Right cardiac atrium (tissue), 5 donors: ENCODE results near the gene FERMT2. TPM values are rescaled to one million over a fixed set of nuclear protein-coding genes. Genes with fewer than 3 reads are reported as not detected.

Experiments
- ATAC-seq, 2 donors: fragments of 200-7000 bp; cut with Tn5 transposase; one replicate each; pipeline versions ENCODE4 v1.8.0 to v1.9.1; 2020; ENCODE audit warnings: moderate library complexity in 2 of 2, mild to moderate bottlenecking in 1 of 2
- DNase-seq, 3 donors: peaks; one replicate each; pipeline ENCODE4 v3.0.0-alpha.2; 2020
- H3K27ac ChIP-seq: one replicate; pipeline ENCODE4 v1.5.1; 2013; ENCODE audit warnings: mild to moderate bottlenecking, low read length, control low read depth, moderate library complexity
- H3K27me3 ChIP-seq: one replicate; pipeline ENCODE4 v1.6.1; 2013; ENCODE audit not compliant: control insufficient read depth, insufficient read depth
- H3K4me1 ChIP-seq: one replicate; pipeline ENCODE4 v1.6.1; 2013; ENCODE audit warnings: low read length; ENCODE audit not compliant: control insufficient read depth, insufficient read depth
- H3K4me3 ChIP-seq: one replicate; pipeline ENCODE4 v1.5.1; 2013; ENCODE audit warnings: low read length, control low read depth
- H3K9me3 ChIP-seq: one replicate; pipeline ENCODE4 v1.6.1; 2013; ENCODE audit warnings: low read length; ENCODE audit not compliant: control insufficient read depth
- WGBS: extraction: QIAGEN DNeasy Blood & Tissue Kit; methylation state at CpG from one replicate; pipeline ENCODE4 v1.1.7; 2013; 5-methylcytosine and 5-hydroxymethylcytosine counted together
- intact Hi-C, 4 donors: fragments of 100-400 bp; cut with DNase I; formaldehyde crosslinking; loops; one replicate each; pipeline versions ENCODE4 v1.11.0 to v1.14.0; 2022 to 2023
- polyA plus RNA-seq: library from polyadenylated mRNA; stranded (reverse); fragments of 200-250 nt; gene quantifications from one replicate; pipeline ENCODE4 v1.2.3, GENCODE V29; 2013
- total RNA-seq, 4 donors: library from RNA; stranded (reverse); fragmentation: NEBNext Ultra II Directional; extraction: Animal tissue kit (Norgen Biotek cat#: 25700); gene quantifications; one replicate each; pipeline ENCODE4 v1.2.1, GENCODE V29; 2021
- donor health status: healthy with polysubstance abuse.
- donor health status: DM: no; HTN: yes; CAD: no.
- donor health status: DM: no; HTN: no; CAD: no.
- donor health status: DM: no; HTN: yes; CAD: no; lungs with severe emphysema.
- donor health status: DM: yes; HTN: yes; CAD: no.

The FERMT2 gene
- total and polyA plus RNA-seq, 5 donors: 48.8 to 180 (median 111) TPM

DNA sequence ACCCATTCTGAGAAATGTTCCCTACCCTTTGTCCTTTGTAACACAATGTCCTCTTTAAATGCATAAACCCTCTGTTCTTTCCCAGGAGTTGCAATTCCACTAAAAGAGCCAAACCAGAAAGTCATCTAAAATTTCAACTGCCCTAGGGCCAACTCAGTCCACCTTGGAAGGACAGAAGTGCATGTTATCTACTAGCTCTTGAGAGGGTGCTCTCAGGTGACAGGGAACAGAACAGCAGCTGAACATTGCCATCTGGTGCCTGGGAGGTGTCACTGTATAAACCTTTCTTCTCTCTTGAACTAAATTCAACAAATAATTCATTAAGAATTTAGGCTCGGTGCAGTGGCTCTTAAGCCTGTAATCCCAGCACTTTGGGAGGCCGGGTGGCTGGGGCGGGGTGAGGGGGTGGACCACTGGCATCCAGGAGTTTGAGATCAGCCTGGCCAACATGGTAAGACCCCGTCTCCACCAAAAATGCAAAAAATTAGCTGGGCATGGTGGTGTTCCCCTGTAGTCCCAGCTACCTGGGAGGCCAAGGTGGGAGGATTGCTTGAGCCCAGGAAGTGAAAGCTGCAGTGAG is 10.3 kb upstream of the FERMT2 start:
- 71% methylated on average over 4 of the region's 4 CpGs for WGBS
- Histone ChIP-seq H3K27ac (peak overlapping the region; percentile 12), H3K27me3 (no peaks in the 10 kb centered on the region)

DNA sequence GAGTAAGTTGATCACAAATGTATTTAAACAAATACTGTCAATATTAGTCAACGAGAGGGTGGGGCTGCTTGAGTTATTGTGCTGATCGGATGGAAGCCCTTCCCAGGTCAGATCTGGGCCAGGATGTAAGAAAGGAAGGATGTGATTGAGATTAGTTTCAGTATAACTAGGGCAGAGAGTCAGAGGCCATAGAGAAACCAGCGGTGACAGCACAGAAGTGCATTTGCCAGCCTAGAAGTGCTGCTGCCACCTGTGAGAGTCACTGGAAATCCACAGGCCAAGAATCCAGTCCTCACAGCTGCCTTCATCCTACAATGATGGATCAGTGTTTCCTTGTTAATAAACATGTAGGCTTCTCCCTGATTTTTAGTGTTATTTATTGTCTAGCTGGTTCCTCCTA is 9.8 kb upstream of the FERMT2 start:
- H3K4me1 ChIP-seq: no peaks in the 10 kb centered on the region
- H3K9me3 ChIP-seq: no peaks in the 10 kb centered on the region
- WGBS: 52% methylated on average over 3 of the region's 3 CpGs
- DNase-seq (no peak), ATAC-seq (peak; percentile 77 to 93)
- no peak overlapping the region for H3K4me3 ChIP-seq
- intact Hi-C loops: loop anchor here (2.0 to 10.0 kb wide), 3 partner anchors 84 to 138 kb away; no protein-coding TSS in a partner anchor
- H3K27ac ChIP-seq: peak overlapping the region; percentile 12
- no peaks in the 10 kb centered on the region for H3K27me3 ChIP-seq

More for the DNA sequence above, 10.3 kb upstream of the FERMT2 start:
- DNase-seq: peak; percentile 30 to 52 (median 51)
- Histone ChIP-seq H3K4me3 (no peak overlapping the region), H3K9me3 (no peaks in the 10 kb centered on the region), H3K4me1 (no peaks in the 10 kb centered on the region)
- peak; percentile 87 to 92 for ATAC-seq
- intact Hi-C loops: loop anchor here (2.0 to 10.0 kb wide), 3 partner anchors 84 to 139 kb away; no protein-coding TSS in a partner anchor

DNA sequence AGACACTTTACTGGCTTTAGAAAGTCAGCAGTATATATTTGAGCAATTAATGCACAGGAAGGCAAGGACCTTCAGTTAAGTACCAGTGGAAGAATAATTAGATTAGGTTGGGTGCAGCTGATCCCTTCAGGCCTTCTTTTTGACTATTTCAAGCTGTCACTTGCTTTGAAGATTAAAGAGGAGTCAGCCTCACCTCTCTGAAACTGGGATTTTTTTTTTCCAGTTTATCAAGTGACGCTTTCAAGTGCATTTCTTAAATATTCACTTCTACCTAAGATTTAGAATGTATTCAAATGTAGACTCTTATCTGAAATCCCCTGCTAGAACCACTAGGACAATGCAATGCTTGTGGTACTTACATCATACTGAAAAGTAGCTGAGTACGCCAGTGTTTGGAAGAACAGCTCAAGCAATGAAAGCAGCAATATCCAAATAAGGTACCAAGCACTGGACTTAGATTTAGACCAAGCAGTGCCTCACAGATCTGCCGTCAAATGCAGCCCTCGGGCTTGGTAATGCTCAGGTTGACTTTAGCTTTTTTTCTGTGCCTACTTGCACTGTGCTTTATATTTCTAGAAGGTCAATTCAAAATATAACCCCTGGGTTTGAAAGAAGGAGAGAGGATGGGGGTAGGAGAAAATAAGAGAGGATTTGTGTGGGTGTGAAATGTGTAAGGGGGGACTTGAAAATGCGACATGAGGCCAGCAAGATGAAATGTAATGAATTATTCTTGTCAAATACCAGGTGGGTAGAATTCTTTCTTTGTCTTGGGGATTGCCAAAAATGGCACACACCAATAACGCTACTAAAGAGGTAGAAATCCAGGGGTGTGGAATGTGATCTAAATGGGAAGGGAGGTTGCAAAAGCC is 3.7 kb upstream of the FERMT2 start:
- intact Hi-C loops: no loop called here
- Histone ChIP-seq H3K27me3 (no peaks in the 10 kb centered on the region), H3K27ac (no peak overlapping the region), H3K9me3 (no peaks in the 10 kb centered on the region), H3K4me3 (no peak overlapping the region), H3K4me1 (no peaks in the 10 kb centered on the region)
- DNase-seq (no peak), ATAC-seq (no peak)
- WGBS: 59% methylated on average over 6 of the region's 6 CpGs

DNA sequence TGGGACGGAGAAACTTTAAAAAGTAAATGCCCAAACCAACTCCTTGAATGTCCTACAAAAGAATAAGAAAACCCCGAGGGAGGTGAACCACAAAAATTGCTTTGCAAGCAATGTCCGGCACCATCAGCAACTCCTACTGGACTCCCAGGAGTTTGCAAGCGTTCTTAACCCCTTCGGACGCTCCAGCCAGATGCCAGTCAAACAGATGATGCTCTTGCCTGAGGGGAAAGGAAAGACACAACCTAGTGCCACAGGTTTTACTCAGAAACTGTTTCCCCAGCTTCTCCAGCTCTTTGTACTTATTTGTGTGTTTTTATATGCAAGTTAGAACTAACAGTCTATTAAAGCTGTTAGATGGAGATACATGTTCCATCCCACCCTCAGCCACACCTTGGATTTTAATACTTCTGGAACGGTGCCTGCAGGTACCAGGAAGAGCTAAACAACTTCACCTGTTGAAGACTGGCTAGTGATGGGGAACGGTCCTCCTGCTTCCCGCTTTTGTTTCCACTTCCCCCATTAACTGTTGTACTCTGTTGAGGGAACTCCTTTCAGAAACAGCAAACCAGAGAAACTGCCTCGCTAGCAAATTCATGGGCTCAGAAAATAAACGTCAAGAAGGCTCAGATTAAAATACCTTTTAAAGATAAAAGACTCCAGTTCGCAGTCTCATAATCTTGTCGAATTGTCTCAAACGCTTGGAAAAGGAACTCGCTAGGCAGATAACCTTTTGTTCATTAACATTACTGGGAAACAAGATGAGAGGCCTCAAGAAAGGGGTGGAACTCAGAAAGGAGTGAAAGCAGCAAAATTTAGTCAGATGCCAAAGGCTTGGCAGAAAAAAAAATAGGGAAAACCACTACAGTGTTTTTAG is 1.1 kb upstream of the FERMT2 start:
- peak in 2 of 3 donors; percentile 56 to 68 for DNase-seq
- Histone ChIP-seq H3K4me1 (no peaks in the 10 kb centered on the region), H3K4me3 (peak overlapping the region; percentile 87), H3K9me3 (no peaks in the 10 kb centered on the region), H3K27ac (peak overlapping the region; percentile 98), H3K27me3 (no peaks in the 10 kb centered on the region)
- intact Hi-C loops: no loop called here
- WGBS: 3% methylated on average over 15 of the region's 15 CpGs
- ATAC-seq: peak; percentile 57 to 60

DNA sequence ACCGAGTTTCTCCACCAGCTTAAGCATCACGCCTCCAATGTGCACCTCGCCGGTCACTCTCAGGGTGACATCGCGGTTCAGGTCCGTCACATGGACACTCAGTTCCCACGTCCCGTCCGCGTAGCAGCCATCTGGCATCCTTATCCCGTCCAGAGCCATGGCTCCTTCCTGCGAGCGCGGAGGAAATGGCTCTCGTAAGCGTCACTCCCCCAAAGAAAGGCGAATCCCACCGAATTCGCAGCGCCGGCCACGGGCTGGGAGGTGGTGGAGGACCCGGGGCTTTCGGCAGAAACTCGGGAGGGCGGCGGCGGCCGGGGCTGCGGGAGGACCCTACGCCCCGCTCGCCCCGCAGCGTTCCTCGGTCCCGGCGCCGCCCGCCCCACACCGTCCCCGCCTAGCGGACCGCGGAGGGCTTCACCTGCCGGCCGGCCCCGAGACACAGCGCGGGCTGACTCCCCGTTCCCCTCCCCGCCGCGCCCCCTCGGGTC is 396 bp downstream of the FERMT2 start:
- WGBS: under 1% methylated on average over 56 of the region's 56 CpGs
- no peaks in the 10 kb centered on the region for H3K4me1 ChIP-seq
- intact Hi-C loops: no loop called here

DNA sequence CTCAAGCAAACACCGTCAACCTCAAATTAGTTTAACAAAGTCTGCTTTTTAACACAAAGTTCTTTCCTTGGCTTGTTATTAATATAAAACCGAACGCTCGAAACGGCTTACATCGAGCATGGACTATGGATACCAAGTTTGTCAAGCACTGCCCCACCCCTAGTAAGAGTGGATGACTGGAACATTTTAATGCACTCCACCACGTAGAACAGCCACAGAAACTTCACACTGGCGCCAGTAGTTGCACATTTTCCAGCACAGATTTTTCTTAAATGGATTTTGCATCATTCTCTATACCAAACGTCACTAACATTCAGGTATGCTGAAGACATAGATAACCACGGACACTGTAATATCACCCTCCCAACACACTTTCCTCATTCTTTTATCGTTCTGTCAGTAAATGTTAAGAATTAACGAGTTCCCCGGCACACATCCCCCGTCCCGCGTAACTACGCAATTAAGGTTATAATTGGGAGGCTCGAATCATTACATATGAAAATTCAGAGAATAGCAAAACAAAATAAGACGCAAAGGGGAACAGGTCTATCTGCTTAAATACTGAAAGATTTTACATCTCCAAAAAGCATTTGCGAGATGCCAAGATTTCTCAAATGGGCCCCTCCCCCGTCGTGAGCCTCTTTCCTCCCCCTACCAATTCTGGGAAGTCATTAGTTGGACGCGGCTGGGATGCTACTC is 990 bp downstream of the FERMT2 start:
- intact Hi-C loops: loop anchor here in 2 of 4 donors (10.0 kb wide), 2 partner anchors 55 to 65 kb away; no protein-coding TSS in a partner anchor
- Histone ChIP-seq H3K27me3 (no peaks in the 10 kb centered on the region), H3K27ac (peak overlapping the region; percentile 97), H3K4me3 (peak overlapping the region; percentile 87), H3K9me3 (no peaks in the 10 kb centered on the region), H3K4me1 (no peaks in the 10 kb centered on the region)
- 1% methylated on average over 24 of the region's 24 CpGs for WGBS
- ATAC-seq (peak; percentile 36 to 52), DNase-seq (no peak)

More for the DNA sequence above, 396 bp downstream of the FERMT2 start:
- DNase-seq (peak; percentile 54 to 85 (median 84)), ATAC-seq (peak; percentile 58 to 61)
- no peaks in the 10 kb centered on the region for H3K9me3 ChIP-seq
- H3K27me3 ChIP-seq: no peaks in the 10 kb centered on the region
- H3K27ac ChIP-seq: peak overlapping the region; percentile 97
- H3K4me3 ChIP-seq: peak overlapping the region; percentile 87

DNA sequence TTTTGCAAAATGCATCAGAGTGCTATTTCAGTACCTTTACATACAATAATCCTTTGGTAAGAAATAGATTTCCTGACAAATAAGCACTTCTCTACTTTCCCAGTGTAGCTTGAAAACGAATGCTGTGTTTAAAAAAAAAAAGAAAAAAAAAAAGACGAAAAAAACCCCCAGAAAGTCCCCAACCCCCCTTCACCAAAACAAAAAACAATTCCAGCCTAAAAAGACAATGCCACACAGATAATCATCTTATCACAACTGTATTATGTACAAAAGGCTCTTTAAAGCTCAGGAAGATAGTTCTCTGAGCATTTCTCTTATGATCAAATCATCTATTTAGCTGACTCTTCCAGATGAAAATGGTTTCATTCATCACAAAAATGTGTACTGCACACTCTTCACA is 1.6 kb downstream of the FERMT2 start:
- no peak for ATAC-seq
- peak overlapping the region; percentile 87 for H3K4me3 ChIP-seq
- H3K9me3 ChIP-seq: no peaks in the 10 kb centered on the region
- intact Hi-C loops: loop anchor here in 2 of 4 donors (10.0 kb wide), 2 partner anchors 54 to 64 kb away; no protein-coding TSS in a partner anchor
- no peaks in the 10 kb centered on the region for H3K27me3 ChIP-seq
- H3K27ac ChIP-seq: no peak overlapping the region
- no peak for DNase-seq
- 6% methylated on average over 2 of the region's 2 CpGs for WGBS
- H3K4me1 ChIP-seq: peaks cover 1% of the 10 kb centered on the region

DNA sequence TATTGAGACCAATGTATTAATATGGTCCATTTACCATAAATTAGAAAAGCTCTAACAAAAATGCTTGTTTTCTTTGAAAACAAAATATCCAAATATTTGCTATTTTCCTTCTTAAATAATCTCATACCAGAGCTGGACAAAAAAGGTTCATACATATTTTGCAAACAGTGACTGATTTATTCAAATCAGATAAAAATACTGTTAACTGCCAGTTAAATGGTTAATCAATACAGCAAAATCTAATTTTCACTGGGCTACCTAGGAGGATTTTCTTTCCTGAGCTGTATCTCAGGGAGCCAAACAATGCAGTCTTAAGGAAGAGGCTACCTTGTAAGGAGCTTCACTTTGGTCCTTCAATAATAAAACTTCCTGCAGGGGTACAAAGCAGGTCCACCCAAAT is 2.0 kb downstream of the FERMT2 start:
- DNase-seq (no peak), ATAC-seq (no peak)
- Histone ChIP-seq H3K9me3 (no peaks in the 10 kb centered on the region), H3K27me3 (no peaks in the 10 kb centered on the region), H3K4me1 (peaks cover 1% of the 10 kb centered on the region), H3K4me3 (peak overlapping the region; percentile 87), H3K27ac (no peak overlapping the region)
- intact Hi-C loops: loop anchor here in 2 of 4 donors (10.0 kb wide), 2 partner anchors 54 to 64 kb away; no protein-coding TSS in a partner anchor

DNA sequence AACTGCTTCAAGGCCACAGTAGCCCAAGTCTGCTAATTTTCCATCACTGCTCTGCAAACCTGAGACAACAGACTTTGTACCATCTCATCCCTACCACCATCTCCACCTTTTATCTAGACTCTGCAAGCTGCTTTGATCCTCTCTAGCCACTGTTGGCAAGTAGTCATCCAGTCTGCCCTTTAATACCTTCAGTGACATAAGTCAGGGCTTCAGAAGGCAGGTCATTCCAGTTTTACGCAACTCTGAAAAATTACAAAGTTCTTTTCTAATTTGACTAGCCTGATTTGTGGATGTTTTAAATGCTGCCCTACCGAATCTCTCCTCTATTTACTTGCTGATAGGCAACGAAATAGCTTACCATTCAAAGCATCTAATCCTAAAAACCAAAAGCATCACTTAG is 2.8 kb downstream of the FERMT2 start:
- no peaks in the 10 kb centered on the region for H3K9me3 ChIP-seq
- no peaks in the 10 kb centered on the region for H3K27me3 ChIP-seq
- H3K4me1 ChIP-seq: peaks cover 1% of the 10 kb centered on the region
- peak overlapping the region; percentile 87 for H3K4me3 ChIP-seq
- WGBS: 42% methylated on average over 3 of the region's 3 CpGs
- peak overlapping the region; percentile 2 for H3K27ac ChIP-seq
- DNase-seq (no peak), ATAC-seq (no peak)
- intact Hi-C loops: loop anchor here in 2 of 4 donors (10.0 kb wide), 2 partner anchors 53 to 63 kb away; no protein-coding TSS in a partner anchor

DNA sequence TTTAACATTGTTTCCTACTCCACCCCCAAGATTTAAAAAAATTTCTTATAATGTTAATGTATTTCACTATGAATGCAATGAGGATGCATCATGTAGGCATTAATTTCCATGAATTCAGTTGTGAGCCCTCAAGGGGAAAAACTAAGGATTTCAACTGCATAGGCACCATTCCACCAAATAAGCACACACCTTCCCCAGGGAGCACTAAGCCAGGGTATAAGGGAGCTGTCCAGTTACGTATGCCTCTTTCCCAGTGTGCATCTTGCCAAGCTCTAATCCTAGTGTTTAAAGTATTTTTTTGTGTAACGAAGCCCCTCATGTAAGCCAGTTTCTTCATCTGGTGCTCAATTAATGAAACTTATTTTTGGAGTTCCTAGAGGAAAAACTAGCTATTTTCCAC is 6.6 kb downstream of the FERMT2 start:
- no peaks in the 10 kb centered on the region for H3K27me3 ChIP-seq
- no peak overlapping the region for H3K4me3 ChIP-seq
- H3K4me1 ChIP-seq: peaks cover 1% of the 10 kb centered on the region
- ATAC-seq (no peak), DNase-seq (no peak)
- 32% methylated on average over 2 of the region's 2 CpGs for WGBS
- H3K27ac ChIP-seq: no peak overlapping the region
- intact Hi-C loops: loop anchor here in 2 of 4 donors (10.0 kb wide), 2 partner anchors 49 to 59 kb away; no protein-coding TSS in a partner anchor
- H3K9me3 ChIP-seq: no peaks in the 10 kb centered on the region
